CD4-positive, alpha-beta T cell treated with Interleukin-15 for 4 hours (primary cell): Measurements from ENCODE around the gene SOX2.

Experiments
- DNase-seq: peaks from one replicate; pipeline ENCODE4 v3.0.0-alpha.2; 2020; ENCODE audit warnings: low spot score

SOX2 gene

GRCh38 chr3:181711325-181712135, at the start of gene SOX2:
Gene SOX2, plus strand, starts transcription at chr3:181711925. Its CDS starts 436 bp downstream, at chr3:181712361.
- no peak for DNase-seq

- no peak for DNase-seq
Observed at GRCh38 chr3:181683563-181683962, 28.2 kb upstream of the SOX2 start.

- no peak for DNase-seq
Observed at GRCh38 chr3:181687190-181687589, 24.5 kb upstream of the SOX2 start.

- DNase-seq, result no peak
Observed at GRCh38 chr3:181687731-181688130, 24.0 kb upstream of the SOX2 start.

GRCh38 chr3:181689546-181689945, 22.2 kb upstream of the SOX2 start:
- DNase-seq, result no peak

GRCh38 chr3:181690769-181691168, 21.0 kb upstream of the SOX2 start:
- DNase-seq, result no peak

GRCh38 chr3:181691901-181692300, 19.8 kb upstream of the SOX2 start:
- no peak for DNase-seq

- DNase-seq, result no peak
Observed at GRCh38 chr3:181692311-181693145, 19.2 kb upstream of the SOX2 start.

- DNase-seq, result no peak
Observed at GRCh38 chr3:181693280-181693679, 18.4 kb upstream of the SOX2 start.

GRCh38 chr3:181694805-181695660, 16.7 kb upstream of the SOX2 start:
- DNase-seq, result no peak

- no peak for DNase-seq
Observed at GRCh38 chr3:181695661-181696491, 15.8 kb upstream of the SOX2 start.

GRCh38 chr3:181696626-181697230, 15.0 kb upstream of the SOX2 start:
- DNase-seq, result no peak

GRCh38 chr3:181698263-181698954, 13.3 kb upstream of the SOX2 start:
- no peak for DNase-seq

- DNase-seq, result no peak
Observed at GRCh38 chr3:181699171-181699903, 12.4 kb upstream of the SOX2 start.

GRCh38 chr3:181700168-181701087, 11.3 kb upstream of the SOX2 start:
- DNase-seq, result peak; percentile 42

- no peak for DNase-seq
Observed at GRCh38 chr3:181701096-181701495, 10.6 kb upstream of the SOX2 start.

GRCh38 chr3:181703601-181704420, 7.9 kb upstream of the SOX2 start:
- DNase-seq, result no peak
